Astrocyte (in vitro differentiated cells and primary cell): ENCODE measurements around the gene FRZB.

Source experiments
- EZH2 ChIP-seq: IDR thresholded peaks from 2 replicates; pipeline ENCODE4 v1.6.1; 2012; ENCODE audit warnings: mild to moderate bottlenecking, low read length, inconsistent platforms; ENCODE audit not compliant: insufficient read depth
- TF ChIP-seq, protein P1 (sequence below): IDR thresholded peaks from 2 replicates; pipeline ENCODE4 v1.5.1; 2011; ENCODE audit warnings: low read depth, mild to moderate bottlenecking, inconsistent platforms, low read length, moderate library complexity; ENCODE audit not compliant: insufficient read depth

GRCh38 chr2:182810087-182810486 is 56.4 kb downstream of the FRZB start:
- TF ChIP-seq, protein P1, sequence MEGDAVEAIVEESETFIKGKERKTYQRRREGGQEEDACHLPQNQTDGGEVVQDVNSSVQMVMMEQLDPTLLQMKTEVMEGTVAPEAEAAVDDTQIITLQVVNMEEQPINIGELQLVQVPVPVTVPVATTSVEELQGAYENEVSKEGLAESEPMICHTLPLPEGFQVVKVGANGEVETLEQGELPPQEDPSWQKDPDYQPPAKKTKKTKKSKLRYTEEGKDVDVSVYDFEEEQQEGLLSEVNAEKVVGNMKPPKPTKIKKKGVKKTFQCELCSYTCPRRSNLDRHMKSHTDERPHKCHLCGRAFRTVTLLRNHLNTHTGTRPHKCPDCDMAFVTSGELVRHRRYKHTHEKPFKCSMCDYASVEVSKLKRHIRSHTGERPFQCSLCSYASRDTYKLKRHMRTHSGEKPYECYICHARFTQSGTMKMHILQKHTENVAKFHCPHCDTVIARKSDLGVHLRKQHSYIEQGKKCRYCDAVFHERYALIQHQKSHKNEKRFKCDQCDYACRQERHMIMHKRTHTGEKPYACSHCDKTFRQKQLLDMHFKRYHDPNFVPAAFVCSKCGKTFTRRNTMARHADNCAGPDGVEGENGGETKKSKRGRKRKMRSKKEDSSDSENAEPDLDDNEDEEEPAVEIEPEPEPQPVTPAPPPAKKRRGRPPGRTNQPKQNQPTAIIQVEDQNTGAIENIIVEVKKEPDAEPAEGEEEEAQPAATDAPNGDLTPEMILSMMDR, result no peak
- no peak for TF ChIP-seq EZH2
